ENCODE data around the gene SLX9.

SLX9 gene

GRCh38 chr21:44941567-44941966 is 1.7 kb downstream of the SLX9 start:
- DNase-seq (ENCODE audit: low spot score in 2 of 2) (no peak), ATAC-seq (no peak)
- Mint-ChIP-seq H3K36me3 (peaks cover 53% of the 10 kb centered on the region), H3K9me3 (no peaks in the 10 kb centered on the region), H3K4me1 (peaks cover 62% of the 10 kb centered on the region), H3K4me3 (peak overlapping the region; percentile 84), H3K27ac (peak overlapping the region; percentile 66)

GRCh38 chr21:44942566-44942965 is 2.7 kb downstream of the SLX9 start:
- H3K4me3 Mint-ChIP-seq: peak overlapping the region; percentile 84
- peaks cover 54% of the 10 kb centered on the region for H3K36me3 Mint-ChIP-seq
- H3K4me1 Mint-ChIP-seq: peaks cover 66% of the 10 kb centered on the region
- no peaks in the 10 kb centered on the region for H3K9me3 Mint-ChIP-seq
- no peak for DNase-seq (ENCODE audit: low spot score in 2 of 2)
- peak overlapping the region; percentile 75 for H3K27ac Mint-ChIP-seq
- no peak for ATAC-seq

GRCh38 chr21:44943005-44943685 is 3.3 kb downstream of the SLX9 start:
- H3K4me3 Mint-ChIP-seq: no peak overlapping the region

GRCh38 chr21:44943686-44944550 is 4.1 kb downstream of the SLX9 start:
- DNase-seq (ENCODE audit: low spot score in 2 of 2): no peak
- Mint-ChIP-seq H3K4me1 (peaks cover 66% of the 10 kb centered on the region), H3K36me3 (peaks cover 54% of the 10 kb centered on the region), H3K4me3 (no peak overlapping the region), H3K27ac (no peak overlapping the region), H3K9me3 (no peaks in the 10 kb centered on the region)
- no peak for ATAC-seq

More at GRCh38 chr21:44943005-44943685, 3.3 kb downstream of the SLX9 start:
- peaks cover 70% of the 10 kb centered on the region for H3K4me1 Mint-ChIP-seq
- peaks cover 54% of the 10 kb centered on the region for H3K36me3 Mint-ChIP-seq
- ATAC-seq (no peak), DNase-seq (ENCODE audit: low spot score in 2 of 2) (no peak)
- H3K9me3 Mint-ChIP-seq: no peaks in the 10 kb centered on the region
- peak overlapping the region; percentile 75 for H3K27ac Mint-ChIP-seq

- Mint-ChIP-seq H3K4me3 (no peak overlapping the region), H3K36me3 (peaks cover 54% of the 10 kb centered on the region), H3K9me3 (no peaks in the 10 kb centered on the region), H3K27ac (no peak overlapping the region), H3K4me1 (peaks cover 64% of the 10 kb centered on the region)
- ATAC-seq (no peak), DNase-seq (ENCODE audit: low spot score in 2 of 2) (no peak)
Observed at GRCh38 chr21:44944596-44944995, 4.8 kb downstream of the SLX9 start.

GRCh38 chr21:44946254-44947041 is 6.6 kb downstream of the SLX9 start:
- H3K36me3 Mint-ChIP-seq: peaks cover 45% of the 10 kb centered on the region
- peak overlapping the region; percentile 40 for H3K27ac Mint-ChIP-seq
- peaks cover 56% of the 10 kb centered on the region for H3K4me1 Mint-ChIP-seq
- H3K9me3 Mint-ChIP-seq: no peaks in the 10 kb centered on the region
- ATAC-seq (no peak), DNase-seq (ENCODE audit: low spot score in 2 of 2) (no peak)
- no peak overlapping the region for H3K4me3 Mint-ChIP-seq

GRCh38 chr21:44947111-44947929 is 7.5 kb downstream of the SLX9 start:
- H3K4me3 Mint-ChIP-seq: no peak overlapping the region
- DNase-seq (ENCODE audit: low spot score in 2 of 2): no peak
- no peak overlapping the region for H3K27ac Mint-ChIP-seq
- peaks cover 42% of the 10 kb centered on the region for H3K36me3 Mint-ChIP-seq
- peaks cover 47% of the 10 kb centered on the region for H3K4me1 Mint-ChIP-seq
- H3K9me3 Mint-ChIP-seq: no peaks in the 10 kb centered on the region
- ATAC-seq: no peak

- no peak for DNase-seq (ENCODE audit: low spot score in 2 of 2)
- peaks cover 39% of the 10 kb centered on the region for H3K36me3 Mint-ChIP-seq
- ATAC-seq: no peak
- H3K9me3 Mint-ChIP-seq: no peaks in the 10 kb centered on the region
- no peak overlapping the region for H3K27ac Mint-ChIP-seq
- peaks cover 46% of the 10 kb centered on the region for H3K4me1 Mint-ChIP-seq
- H3K4me3 Mint-ChIP-seq: no peak overlapping the region
Observed at GRCh38 chr21:44947930-44948331, 8.1 kb downstream of the SLX9 start.

- H3K4me1 Mint-ChIP-seq: peaks cover 40% of the 10 kb centered on the region
- H3K4me3 Mint-ChIP-seq: no peak overlapping the region
- no peak for ATAC-seq
- H3K9me3 Mint-ChIP-seq: no peaks in the 10 kb centered on the region
- peaks cover 34% of the 10 kb centered on the region for H3K36me3 Mint-ChIP-seq
- DNase-seq (ENCODE audit: low spot score in 2 of 2): no peak
- H3K27ac Mint-ChIP-seq: no peak overlapping the region
Observed at GRCh38 chr21:44948426-44949120, 8.7 kb downstream of the SLX9 start.

GRCh38 chr21:44949161-44949778 is 9.4 kb downstream of the SLX9 start:
- Mint-ChIP-seq H3K4me1 (peaks cover 41% of the 10 kb centered on the region), H3K4me3 (no peak overlapping the region), H3K36me3 (peaks cover 27% of the 10 kb centered on the region), H3K27ac (no peak overlapping the region), H3K9me3 (no peaks in the 10 kb centered on the region)
- ATAC-seq: peak; percentile 2
- DNase-seq (ENCODE audit: low spot score in 2 of 2): no peak

- Mint-ChIP-seq H3K4me3 (no peak overlapping the region), H3K4me1 (peaks cover 36% of the 10 kb centered on the region), H3K36me3 (peaks cover 27% of the 10 kb centered on the region), H3K27ac (no peak overlapping the region), H3K9me3 (no peaks in the 10 kb centered on the region)
- ATAC-seq (peak; percentile 87), DNase-seq (ENCODE audit: low spot score in 2 of 2) (peak; percentile 83 to 87)
Observed at GRCh38 chr21:44949779-44950198, 10.0 kb downstream of the SLX9 start.

GRCh38 chr21:44950351-44950750 is 10.5 kb downstream of the SLX9 start:
- H3K4me3 Mint-ChIP-seq: no peak overlapping the region
- peaks cover 33% of the 10 kb centered on the region for H3K4me1 Mint-ChIP-seq
- no peaks in the 10 kb centered on the region for H3K9me3 Mint-ChIP-seq
- peaks cover 26% of the 10 kb centered on the region for H3K36me3 Mint-ChIP-seq
- no peak overlapping the region for H3K27ac Mint-ChIP-seq
- no peak for ATAC-seq
- no peak for DNase-seq (ENCODE audit: low spot score in 2 of 2)

- Mint-ChIP-seq H3K27ac (peak overlapping the region; percentile 58), H3K4me1 (peaks cover 32% of the 10 kb centered on the region), H3K36me3 (peaks cover 26% of the 10 kb centered on the region), H3K9me3 (no peaks in the 10 kb centered on the region), H3K4me3 (no peak overlapping the region)
- DNase-seq (ENCODE audit: low spot score in 2 of 2) (no peak), ATAC-seq (no peak)
Observed at GRCh38 chr21:44951186-44951915, 11.5 kb downstream of the SLX9 start.

Measured in stimulated activated effector memory CD8-positive, alpha-beta T cell treated with anti-CD3 and anti-CD28 coated beads, Interleukin-12 subunit alpha, Interleukin-12 subunit beta, amount 100 ng/mL, for 72 hours (primary cell).